Measurements from ENCODE around the gene SYT13. TPM values are rescaled to one million over a fixed set of nuclear protein-coding genes. Genes with fewer than 3 reads are reported as not detected.

The SYT13 gene
- total RNA-seq, 1 experiment from 2014 or later, result 1.4 TPM

DNA sequence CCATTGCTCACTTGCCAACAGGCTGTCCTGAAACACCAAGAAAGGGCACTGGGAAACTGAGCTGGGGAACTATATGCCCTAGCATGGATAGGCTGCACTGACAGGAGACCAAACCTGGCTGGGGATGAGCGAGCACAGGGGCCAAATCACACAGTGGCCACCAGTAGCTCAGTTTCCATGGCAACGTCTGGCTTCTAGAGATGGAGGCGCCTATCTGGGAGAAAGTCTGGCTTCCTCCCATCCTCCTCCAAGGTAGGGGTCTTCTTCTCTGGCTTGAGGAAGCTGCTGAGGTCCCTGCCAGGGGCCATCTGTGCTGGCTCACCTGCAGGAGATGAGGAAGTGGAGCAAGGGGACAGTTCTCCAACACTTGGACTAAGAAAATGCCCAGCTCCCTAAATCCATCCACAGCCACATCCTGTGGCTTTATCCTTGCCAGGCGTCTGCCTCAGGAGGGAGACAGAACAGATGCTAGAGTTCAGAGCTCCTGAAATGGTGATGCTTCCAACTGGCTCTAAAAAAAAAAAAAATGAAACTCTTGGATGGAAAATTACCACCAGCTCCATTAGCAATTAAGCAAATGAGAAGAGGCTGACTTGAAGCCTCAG is 48.3 kb downstream of the SYT13 start:
- no peaks in the 10 kb centered on the region for H4K20me1 ChIP-seq (ENCODE audit: insufficient read depth)
- RAD21 ChIA-PET (ENCODE audit: low non-redundant PET in 1 of 2, low total read pairs in 2 of 2, uncharacterized antibody in 2 of 2, unreplicated experiment in 2 of 2), result no interaction called here
- H3K36me3 ChIP-seq (ENCODE audit: control insufficient read depth in 1 of 2, insufficient read depth in 2 of 2, low read length in 2 of 2), result no peaks in the 10 kb centered on the region
- no peak for ATAC-seq
- no peaks in the 10 kb centered on the region for H3K79me2 ChIP-seq (ENCODE audit: insufficient read depth, low read length)
- no peaks in the 10 kb centered on the region for H3K4me1 ChIP-seq (ENCODE audit: control insufficient read depth in 1 of 2, insufficient read depth in 2 of 2, low read length in 2 of 2)
- POLR2A ChIA-PET, result no interaction called here
- H3K4me2 ChIP-seq (ENCODE audit: low read length), result no peak overlapping the region
- H3K27me3 ChIP-seq (ENCODE audit: insufficient read depth, low read length), result peaks cover 11% of the 10 kb centered on the region; the same call in 1 of the 2 replicates
- DNase-seq (ENCODE audit: low read depth, low spot score), result no peak
- no peaks in the 10 kb centered on the region for H3K9me2 ChIP-seq (ENCODE audit: insufficient read depth)
- TF ChIP-seq CEBPB (IDR thresholded peaks at IDR 0.05; ENCODE audit: low read depth), result no peak
- no peak for TF ChIP-seq ZFX (IDR thresholded peaks at IDR 0.05)
- TF ChIP-seq, protein P1, sequence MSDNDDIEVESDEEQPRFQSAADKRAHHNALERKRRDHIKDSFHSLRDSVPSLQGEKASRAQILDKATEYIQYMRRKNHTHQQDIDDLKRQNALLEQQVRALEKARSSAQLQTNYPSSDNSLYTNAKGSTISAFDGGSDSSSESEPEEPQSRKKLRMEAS (IDR thresholded peaks at IDR 0.05), result no peak
- TF ChIP-seq EZH2phosphoT487 (IDR thresholded peaks at IDR 0.05; ENCODE audit: borderline replicate concordance), result no peak
- intact Hi-C loops (cut with micrococcal nuclease), result no loop called here
- no peak overlapping the region for H3K4me3 ChIP-seq (replicated peaks in 1 of 2; ENCODE audit: low read depth in 1 of 2, low read length in 2 of 2)
- H3K27ac ChIP-seq (ENCODE audit: low read depth, low read length), result no peak overlapping the region
- H3K9me3 ChIP-seq (ENCODE audit: control insufficient read depth in 1 of 2, insufficient read depth in 1 of 2, low read depth in 1 of 2, low read length in 2 of 2), result no peaks in the 10 kb centered on the region
- CTCF ChIA-PET, result interaction anchor here (2.3 kb wide), 1 partner anchor 15 kb away, joined by 9 read pairs; no protein-coding TSS in a partner anchor
- no TSS peak for BruUV-seq (replicated peaks)
- no peak overlapping the region for H3K9ac ChIP-seq (ENCODE audit: low read length)
- H2AFZ ChIP-seq (ENCODE audit: low read depth, low read length, poor library complexity, severe bottlenecking), result no peak overlapping the region

DNA sequence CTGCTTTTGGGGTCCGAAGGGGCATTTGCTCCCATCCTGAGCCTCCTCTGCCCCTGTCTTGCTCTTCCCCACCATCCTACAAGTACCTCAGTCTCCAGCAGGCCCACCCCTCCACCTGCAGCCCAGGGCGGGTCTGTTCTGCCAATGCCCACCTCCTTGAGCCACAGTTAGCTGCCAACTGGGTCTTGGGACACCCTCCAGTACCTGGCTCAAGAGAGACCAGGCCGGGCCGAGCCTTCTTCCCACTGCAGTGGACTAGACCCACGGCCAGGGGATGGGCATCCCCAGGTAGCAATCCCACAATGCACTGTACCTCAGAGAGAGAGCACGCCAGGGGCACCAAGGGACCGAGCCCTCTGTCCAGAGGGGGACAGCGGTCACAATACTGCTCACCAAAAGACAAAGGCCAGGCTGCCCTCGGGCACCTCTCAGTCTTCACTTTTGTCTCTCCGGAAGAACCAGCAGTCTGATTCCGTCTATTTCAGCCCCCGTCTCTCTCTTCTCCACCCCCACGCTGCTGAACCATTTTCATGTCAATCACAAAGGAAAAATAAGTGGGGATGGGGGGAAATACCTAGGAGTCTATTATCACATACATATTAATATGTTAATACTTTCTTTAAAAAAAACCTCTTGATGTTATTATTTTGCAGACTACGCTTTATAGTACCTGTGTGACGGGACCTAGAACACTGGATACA is 51.7 kb downstream of the SYT13 start:
- no peak for ATAC-seq
- H3K4me2 ChIP-seq (ENCODE audit: low read length), result no peak overlapping the region
- H3K4me3 ChIP-seq (replicated peaks in 1 of 2; ENCODE audit: low read depth in 1 of 2, low read length in 2 of 2), result no peak overlapping the region
- H3K79me2 ChIP-seq (ENCODE audit: insufficient read depth, low read length), result no peaks in the 10 kb centered on the region
- H3K9me2 ChIP-seq (ENCODE audit: insufficient read depth), result no peaks in the 10 kb centered on the region
- no TSS peak for BruUV-seq (replicated peaks)
- no peak for DNase-seq (ENCODE audit: low read depth, low spot score)
- H3K27ac ChIP-seq (ENCODE audit: low read depth, low read length), result no peak overlapping the region
- H3K9ac ChIP-seq (ENCODE audit: low read length), result no peak overlapping the region
- H3K9me3 ChIP-seq (ENCODE audit: control insufficient read depth in 1 of 2, insufficient read depth in 1 of 2, low read depth in 1 of 2, low read length in 2 of 2), result no peaks in the 10 kb centered on the region
- no peaks in the 10 kb centered on the region for H4K20me1 ChIP-seq (ENCODE audit: insufficient read depth)
- no peak overlapping the region for H2AFZ ChIP-seq (ENCODE audit: low read depth, low read length, poor library complexity, severe bottlenecking)
- ChIA-PET CTCF (interaction anchor here (1.0 to 1.7 kb wide), 6 partner anchors 10 to 124 kb away, joined by 3 to 13 read pairs (median 4); no protein-coding TSS in a partner anchor), POLR2A (no interaction called here), RAD21 (ENCODE audit: low non-redundant PET in 1 of 2, low total read pairs in 2 of 2, uncharacterized antibody in 2 of 2, unreplicated experiment in 2 of 2) (no interaction called here)
- TF ChIP-seq, protein P1 (IDR thresholded peaks at IDR 0.05), result no peak
- TF ChIP-seq FOSL1 (IDR thresholded peaks at IDR 0.05; ENCODE audit: low read depth) (no peak), SP1 (IDR thresholded peaks at IDR 0.05; ENCODE audit: low read depth) (no peak), ZFX (IDR thresholded peaks at IDR 0.05) (no peak), CBX3 (IDR thresholded peaks at IDR 0.05; ENCODE audit: low read depth) (no peak), EZH2 (IDR thresholded peaks at IDR 0.05) (no peak), ZNF274 (IDR thresholded peaks at IDR 0.05; ENCODE audit: low read depth, low read length) (no peak)
- TF ChIP-seq, protein P2, sequence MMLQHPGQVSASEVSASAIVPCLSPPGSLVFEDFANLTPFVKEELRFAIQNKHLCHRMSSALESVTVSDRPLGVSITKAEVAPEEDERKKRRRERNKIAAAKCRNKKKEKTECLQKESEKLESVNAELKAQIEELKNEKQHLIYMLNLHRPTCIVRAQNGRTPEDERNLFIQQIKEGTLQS (IDR thresholded peaks at IDR 0.05), result no peak
- TF ChIP-seq, protein P3, sequence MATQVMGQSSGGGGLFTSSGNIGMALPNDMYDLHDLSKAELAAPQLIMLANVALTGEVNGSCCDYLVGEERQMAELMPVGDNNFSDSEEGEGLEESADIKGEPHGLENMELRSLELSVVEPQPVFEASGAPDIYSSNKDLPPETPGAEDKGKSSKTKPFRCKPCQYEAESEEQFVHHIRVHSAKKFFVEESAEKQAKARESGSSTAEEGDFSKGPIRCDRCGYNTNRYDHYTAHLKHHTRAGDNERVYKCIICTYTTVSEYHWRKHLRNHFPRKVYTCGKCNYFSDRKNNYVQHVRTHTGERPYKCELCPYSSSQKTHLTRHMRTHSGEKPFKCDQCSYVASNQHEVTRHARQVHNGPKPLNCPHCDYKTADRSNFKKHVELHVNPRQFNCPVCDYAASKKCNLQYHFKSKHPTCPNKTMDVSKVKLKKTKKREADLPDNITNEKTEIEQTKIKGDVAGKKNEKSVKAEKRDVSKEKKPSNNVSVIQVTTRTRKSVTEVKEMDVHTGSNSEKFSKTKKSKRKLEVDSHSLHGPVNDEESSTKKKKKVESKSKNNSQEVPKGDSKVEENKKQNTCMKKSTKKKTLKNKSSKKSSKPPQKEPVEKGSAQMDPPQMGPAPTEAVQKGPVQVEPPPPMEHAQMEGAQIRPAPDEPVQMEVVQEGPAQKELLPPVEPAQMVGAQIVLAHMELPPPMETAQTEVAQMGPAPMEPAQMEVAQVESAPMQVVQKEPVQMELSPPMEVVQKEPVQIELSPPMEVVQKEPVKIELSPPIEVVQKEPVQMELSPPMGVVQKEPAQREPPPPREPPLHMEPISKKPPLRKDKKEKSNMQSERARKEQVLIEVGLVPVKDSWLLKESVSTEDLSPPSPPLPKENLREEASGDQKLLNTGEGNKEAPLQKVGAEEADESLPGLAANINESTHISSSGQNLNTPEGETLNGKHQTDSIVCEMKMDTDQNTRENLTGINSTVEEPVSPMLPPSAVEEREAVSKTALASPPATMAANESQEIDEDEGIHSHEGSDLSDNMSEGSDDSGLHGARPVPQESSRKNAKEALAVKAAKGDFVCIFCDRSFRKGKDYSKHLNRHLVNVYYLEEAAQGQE (IDR thresholded peaks at IDR 0.05; ENCODE audit: low read depth), result no peak
- TF ChIP-seq, protein P4, sequence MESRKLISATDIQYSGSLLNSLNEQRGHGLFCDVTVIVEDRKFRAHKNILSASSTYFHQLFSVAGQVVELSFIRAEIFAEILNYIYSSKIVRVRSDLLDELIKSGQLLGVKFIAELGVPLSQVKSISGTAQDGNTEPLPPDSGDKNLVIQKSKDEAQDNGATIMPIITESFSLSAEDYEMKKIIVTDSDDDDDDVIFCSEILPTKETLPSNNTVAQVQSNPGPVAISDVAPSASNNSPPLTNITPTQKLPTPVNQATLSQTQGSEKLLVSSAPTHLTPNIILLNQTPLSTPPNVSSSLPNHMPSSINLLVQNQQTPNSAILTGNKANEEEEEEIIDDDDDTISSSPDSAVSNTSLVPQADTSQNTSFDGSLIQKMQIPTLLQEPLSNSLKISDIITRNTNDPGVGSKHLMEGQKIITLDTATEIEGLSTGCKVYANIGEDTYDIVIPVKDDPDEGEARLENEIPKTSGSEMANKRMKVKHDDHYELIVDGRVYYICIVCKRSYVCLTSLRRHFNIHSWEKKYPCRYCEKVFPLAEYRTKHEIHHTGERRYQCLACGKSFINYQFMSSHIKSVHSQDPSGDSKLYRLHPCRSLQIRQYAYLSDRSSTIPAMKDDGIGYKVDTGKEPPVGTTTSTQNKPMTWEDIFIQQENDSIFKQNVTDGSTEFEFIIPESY (IDR thresholded peaks at IDR 0.05; ENCODE audit: extremely low read depth, insufficient replicate concordance, low read length), result no peak
- no peaks in the 10 kb centered on the region for H3K36me3 ChIP-seq (ENCODE audit: control insufficient read depth in 1 of 2, insufficient read depth in 2 of 2, low read length in 2 of 2)
- H3K27me3 ChIP-seq (ENCODE audit: insufficient read depth, low read length), result peaks cover 11% of the 10 kb centered on the region; the same call in 1 of the 2 replicates
- H3K4me1 ChIP-seq (ENCODE audit: control insufficient read depth in 1 of 2, insufficient read depth in 2 of 2, low read length in 2 of 2), result no peaks in the 10 kb centered on the region
- intact Hi-C loops (cut with micrococcal nuclease), result no loop called here
